ENCODE measurements around the gene SLC9A2. TPM values are rescaled to one million over a fixed set of nuclear protein-coding genes. Genes with fewer than 3 reads are reported as not detected.

Gene SLC9A2
- total and polyA plus RNA-seq, 2 of the 13 experiments (the other 11 are each of a cell fraction or from before 2014, with no cell fraction given), result 0.02 TPM; not detected in 1

DNA sequence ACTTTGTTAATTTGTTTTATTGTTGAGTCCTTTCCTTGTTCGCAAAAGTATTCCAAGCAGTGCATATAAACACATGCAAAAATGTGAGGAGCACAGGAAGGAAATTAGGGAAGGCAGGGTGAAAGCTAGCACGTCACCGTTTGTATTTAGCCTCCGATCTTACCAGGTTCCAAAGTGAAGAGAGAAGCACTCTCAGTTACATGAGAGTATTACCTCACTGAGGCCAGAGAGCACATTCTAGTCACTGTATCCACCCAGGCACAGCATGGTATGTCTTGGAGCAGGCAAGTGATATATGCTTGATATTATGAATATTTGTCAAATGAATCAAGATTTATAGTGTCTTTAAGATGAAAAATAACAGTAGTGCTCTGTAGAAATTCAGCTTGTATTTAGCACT, 135.9 kb downstream of the SLC9A2 start:
- BruUV-seq (replicated peaks), result no TSS peak
- no peaks in the 10 kb centered on the region for H3K9me3 ChIP-seq (ENCODE audit: low read length)
- FAIRE-seq, result no peak
- H3K4me2 ChIP-seq (ENCODE audit: low read depth, low read length), result no peak overlapping the region
- CTCF ChIA-PET (ENCODE audit: low intra/inter-chr PET ratio, low total read pairs), result no interaction called here
- no peak overlapping the region for H3K9ac ChIP-seq (ENCODE audit: insufficient read depth, low read depth, low read length)
- no peak overlapping the region for H3K4me3 ChIP-seq (replicated peaks in 1 of 3; ENCODE audit: insufficient read depth in 1 of 3, low read depth in 2 of 3, low read length in 3 of 3)
- H3K4me1 ChIP-seq (ENCODE audit: insufficient read depth, low read length), result no peaks in the 10 kb centered on the region
- intact Hi-C loops (cut with micrococcal nuclease; ENCODE audit: unreplicated experiment), result no loop called here
- ATAC-seq, result no peak
- H3K36me3 ChIP-seq (replicated peaks in 1 of 2; ENCODE audit: control insufficient read depth in 1 of 2, insufficient read depth in 2 of 2, low read length in 2 of 2), result no peaks in the 10 kb centered on the region
- no peaks in the 10 kb centered on the region for H4K20me1 ChIP-seq (ENCODE audit: insufficient read depth, low read length)
- WGBS (ENCODE audit: low lambda C conversion rate), result 95% methylated on average over 4 of the region's 4 CpGs
- no peaks in the 10 kb centered on the region for H3K79me2 ChIP-seq (ENCODE audit: insufficient read depth, low read length)
- H2AFZ ChIP-seq (ENCODE audit: low read length), result no peak overlapping the region
- DNase-seq (ENCODE audit: low spot score), result no peak
- H3K27me3 ChIP-seq (ENCODE audit: control insufficient read depth in 1 of 2, insufficient read depth in 2 of 2, low read length in 2 of 2), result no peaks in the 10 kb centered on the region
- POLR2A ChIA-PET, result no interaction called here
- in situ Hi-C loops (cut with HindIII; ENCODE audit: extremely low pct_ligation_motif_present, low pct_unique_long_range_greater_than_20kb), result no loop called here
- H3K27ac ChIP-seq (ENCODE audit: extremely low read length, insufficient read depth, low read length), result no peak overlapping the region
- TF ChIP-seq KIAA2018 (CRISPR knock-in tag; IDR thresholded peaks at IDR 0.05; ENCODE audit: borderline replicate concordance) (no peak), KLF6 (CRISPR knock-in tag; IDR thresholded peaks at IDR 0.05) (no peak), ZNF609 (CRISPR knock-in tag; IDR thresholded peaks at IDR 0.05; ENCODE audit: borderline replicate concordance) (no peak), ZFP36L1 (CRISPR knock-in tag; IDR thresholded peaks at IDR 0.05) (no peak), KAT8 (CRISPR knock-in tag; IDR thresholded peaks at IDR 0.05) (no peak), IRF2 (CRISPR knock-in tag; IDR thresholded peaks at IDR 0.05) (no peak), ZBTB43 (CRISPR knock-in tag; conservative IDR thresholded peaks at IDR 0.05) (no peak)
- TF ChIP-seq, protein P1, sequence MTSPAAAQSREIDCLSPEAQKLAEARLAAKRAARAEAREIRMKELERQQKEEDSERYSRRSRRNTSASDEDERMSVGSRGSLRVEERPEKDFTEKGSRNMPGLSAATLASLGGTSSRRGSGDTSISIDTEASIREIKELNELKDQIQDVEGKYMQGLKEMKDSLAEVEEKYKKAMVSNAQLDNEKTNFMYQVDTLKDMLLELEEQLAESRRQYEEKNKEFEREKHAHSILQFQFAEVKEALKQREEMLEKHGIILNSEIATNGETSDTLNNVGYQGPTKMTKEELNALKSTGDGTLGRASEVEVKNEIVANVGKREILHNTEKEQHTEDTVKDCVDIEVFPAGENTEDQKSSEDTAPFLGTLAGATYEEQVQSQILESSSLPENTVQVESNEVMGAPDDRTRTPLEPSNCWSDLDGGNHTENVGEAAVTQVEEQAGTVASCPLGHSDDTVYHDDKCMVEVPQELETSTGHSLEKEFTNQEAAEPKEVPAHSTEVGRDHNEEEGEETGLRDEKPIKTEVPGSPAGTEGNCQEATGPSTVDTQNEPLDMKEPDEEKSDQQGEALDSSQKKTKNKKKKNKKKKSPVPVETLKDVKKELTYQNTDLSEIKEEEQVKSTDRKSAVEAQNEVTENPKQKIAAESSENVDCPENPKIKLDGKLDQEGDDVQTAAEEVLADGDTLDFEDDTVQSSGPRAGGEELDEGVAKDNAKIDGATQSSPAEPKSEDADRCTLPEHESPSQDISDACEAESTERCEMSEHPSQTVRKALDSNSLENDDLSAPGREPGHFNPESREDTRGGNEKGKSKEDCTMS (CRISPR knock-in tag; conservative IDR thresholded peaks at IDR 0.05), result no peak

Measured in HepG2 (cell line).